GM12878 (cell line): Measurements from ENCODE around the gene C1orf52. TPM values are rescaled to one million over a fixed set of nuclear protein-coding genes. Genes with fewer than 3 reads are reported as not detected.

Experiments used
- ATAC-seq: fragments of 200-7000 bp; cut with Tn5 transposase; 3 replicates; pipeline ENCODE4 v1.9.1; 2020; ENCODE audit warnings: mild to moderate bottlenecking, moderate library complexity
- BruUV-seq: library from RNA; stranded (reverse); fragments of 400-500 nt; replicated peaks from 2 replicates; lab custom pipeline; 2021; lab: Mats Ljungman, UMichigan
- CTCF ChIA-PET: fragments of 300-600 bp; sonication (Branson Sonifier 250); formaldehyde crosslinking; extraction: SDS; loops from one replicate; lab custom pipeline; 2021; ENCODE audit warnings: inconsistent platforms; lab: Yijun Ruan, JAX
- POLR2A ChIA-PET: fragments of 350-600 bp; formaldehyde crosslinking; extraction: SDS; loops from one replicate; lab custom pipeline; 2021; ENCODE audit warnings: inconsistent platforms; lab: Charles Lee
- RAD21 ChIA-PET: fragments of 300-600 bp; sonication (Branson Sonifier 250); formaldehyde crosslinking; loops from one replicate; lab custom pipeline; 2023; ENCODE audit warnings: antibody characterized with exemption; ENCODE audit not compliant: unreplicated experiment; lab: Charles Lee
- SMC1A ChIA-PET: fragments of 300-600 bp; sonication (Branson Sonifier 250); formaldehyde crosslinking; loops from one replicate; lab custom pipeline; 2023; ENCODE audit not compliant: unreplicated experiment, uncharacterized antibody; lab: Charles Lee
- DNase-seq: peaks from one replicate; pipeline ENCODE4 v3.0.0-alpha.2; 2011; ENCODE audit warnings: low read depth, low spot score
- FAIRE-seq: peaks from 3 replicates; lab custom pipeline; 2011; peaks lifted over from hg19 to GRCh38; lab: Jason Lieb, UNC
- H2AFZ ChIP-seq: 2 replicates; pipeline ENCODE4 v1.6.0; 2011; ENCODE audit warnings: low read depth, low read length, control low read depth; ENCODE audit not compliant: control insufficient read depth
- H3K27ac ChIP-seq: 2 replicates; pipeline ENCODE4 v1.5.1; 2011; ENCODE audit warnings: control low read depth; ENCODE audit not compliant: control insufficient read depth, insufficient read depth
- H3K27me3 ChIP-seq, 2 experiments: replicated peaks in 1 of 2; 2 replicates each; pipeline versions ENCODE4 v1.6.0 to v1.6.1; 2011; ENCODE audit warnings: low read length in 1 of 2; ENCODE audit not compliant: control insufficient read depth in 2 of 2, insufficient read depth in 2 of 2
- H3K36me3 ChIP-seq, 2 experiments: 2 replicates each; pipeline ENCODE4 v1.5.1; 2011; ENCODE audit warnings: low read length in 1 of 2; ENCODE audit not compliant: control insufficient read depth in 2 of 2, insufficient read depth in 2 of 2
- H3K4me1 ChIP-seq: 2 replicates; pipeline ENCODE4 v1.6.1; 2011; ENCODE audit warnings: mild to moderate bottlenecking, low read length, moderate library complexity, mixed read lengths; ENCODE audit not compliant: control insufficient read depth, insufficient read depth
- H3K4me2 ChIP-seq: 2 replicates; pipeline ENCODE4 v1.6.0; 2011; ENCODE audit warnings: control low read depth; ENCODE audit not compliant: control insufficient read depth, insufficient read depth
- H3K4me3 ChIP-seq: fragments of 200-600 bp; sonication (generic); 2 replicates; pipeline ENCODE4 v1.5.1; 2016
- H3K79me2 ChIP-seq: 2 replicates; pipeline ENCODE4 v1.6.0; 2011; ENCODE audit warnings: low read length; ENCODE audit not compliant: control insufficient read depth, insufficient read depth
- H3K9ac ChIP-seq: 2 replicates; pipeline ENCODE4 v1.8.0; 2011; ENCODE audit warnings: low read length, control low read depth, mixed read lengths; ENCODE audit not compliant: control insufficient read depth, insufficient read depth
- H3K9me3 ChIP-seq: replicated peaks from 3 replicates; pipeline ENCODE4 v1.5.1; 2011; ENCODE audit warnings: mild to moderate bottlenecking, low read length; ENCODE audit not compliant: control insufficient read depth, insufficient read depth
- H4K20me1 ChIP-seq: 2 replicates; pipeline ENCODE4 v1.6.0; 2011; ENCODE audit not compliant: control insufficient read depth, insufficient read depth
- ELK1 ChIP-seq: IDR thresholded peaks from 2 replicates; pipeline ENCODE4 v1.6.1; 2012; ENCODE audit warnings: low read depth, low read length, improper control_type of control experiment
- JUND ChIP-seq: IDR thresholded peaks from 2 replicates; pipeline ENCODE4 v1.6.1; 2012; ENCODE audit warnings: low read depth, mild to moderate bottlenecking, low read length, improper control_type of control experiment, moderate library complexity
- NRF1 ChIP-seq: conservative IDR thresholded peaks from 2 replicates; pipeline ENCODE4 v1.6.1; 2011; ENCODE audit warnings: mild to moderate bottlenecking, low read depth, low read length, improper control_type of control experiment
- PML ChIP-seq: IDR thresholded peaks from 2 replicates; pipeline ENCODE4 v1.6.1; 2012; ENCODE audit warnings: low read length, inconsistent platforms
- SREBF1 ChIP-seq: IDR thresholded peaks from 2 replicates; pipeline ENCODE4 v1.6.1; 2012; ENCODE audit warnings: mild to moderate bottlenecking, low read length
- WGBS: methylation state at CpG from one replicate; pipeline ENCODE4 v1.1.6; 2016; ENCODE audit warnings: low lambda C conversion rate; ENCODE audit not compliant: insufficient replicate concordance, insufficient coverage; ENCODE audit errors: missing lambda C conversion rate; 5-methylcytosine and 5-hydroxymethylcytosine counted together
- in situ Hi-C: fragments of 300-500 bp; cut with MboI; formaldehyde crosslinking; loops from 9 replicates; pipeline ENCODE4 v1.14.3; 2018; ENCODE audit warnings: mixed read lengths
- intact Hi-C: fragments of 100-400 bp; cut with micrococcal nuclease; formaldehyde crosslinking; loops from one replicate; pipeline ENCODE4 v1.14.2; 2022; ENCODE audit not compliant: unreplicated experiment
- polyA plus RNA-seq, 11 experiments: library from polyadenylated mRNA; depleted of rRNA in 4 of 11; unstranded in 6 of 11; stranded (reverse) in 5 of 11; fragments of >200 nt; fragmentation: Nextera tagmentation in 4 of 11; fragmentation: Illumina TruSeq in 1 of 11; extraction: Ambion mirVana in 4 of 11; extraction: Trizol in 1 of 11; gene quantifications; 1 replicate in 1 of 11; 2 replicates in 10 of 11; pipeline versions ENCODE4 v1.2.1 to v1.2.3, GENCODE V29; 2011 to 2016; ENCODE audit warnings: inconsistent platforms in 2 of 11, missing spikeins in 2 of 11, low read depth in 1 of 11
- total RNA-seq, 4 experiments: library from RNA; depleted of rRNA in 3 of 4; stranded (reverse); fragments of >200 nt in 3 of 4; fragmentation: Illumina TruSeq in 1 of 4; extraction: Trizol in 1 of 4; gene quantifications; 2 replicates each; pipeline versions ENCODE4 v1.2.1 to v1.2.3, GENCODE V29; 2013 to 2021

Gene C1orf52
- total and polyA plus RNA-seq, 10 of the 15 experiments (the other 5 are each of a cell fraction or from before 2014, with no cell fraction given) = 9.4 to 39.5 (median 17.6) TPM

GRCh38 chr1:85228972-85229371, 30.5 kb downstream of the C1orf52 start (continued):
- TF ChIP-seq ELK1 (no peak), PML (no peak), NRF1 (no peak), JUND (no peak)

- ChIA-PET SMC1A (no interaction called here), RAD21 (interaction anchor here (1.4 kb wide), 1 partner anchor 29 kb away, joined by 3 read pairs; no protein-coding TSS in a partner anchor), CTCF (no interaction called here), POLR2A (no interaction called here)
- 67% methylated on average over 5 of the region's 5 CpGs for WGBS
- no peaks in the 10 kb centered on the region for H3K27me3 ChIP-seq
- no peak overlapping the region for H3K4me2 ChIP-seq
- intact Hi-C loops (no loop called here), in situ Hi-C loops (no loop called here)
- H3K9ac ChIP-seq = no peak overlapping the region
- FAIRE-seq (no peak), DNase-seq (no peak), ATAC-seq (no peak)
- H3K36me3 ChIP-seq = no peaks in the 10 kb centered on the region
- no peaks in the 10 kb centered on the region for H3K4me1 ChIP-seq
- H3K27ac ChIP-seq = no peak overlapping the region
- no peak overlapping the region for H3K4me3 ChIP-seq
- no TSS peak for BruUV-seq
- H3K79me2 ChIP-seq = no peaks in the 10 kb centered on the region
- no peak overlapping the region for H2AFZ ChIP-seq
- H3K9me3 ChIP-seq = no peaks in the 10 kb centered on the region
- H4K20me1 ChIP-seq = no peaks in the 10 kb centered on the region
- TF ChIP-seq SREBF1 = no peak
Observed at GRCh38 chr1:85225624-85226380, 33.7 kb downstream of the C1orf52 start.
